Spleen (tissue), 7 donors: ENCODE data around the gene GABRG2.

Source experiments
- POLR2A ChIP-seq, 3 donors: fragments of 450-650 bp; IDR thresholded peaks; one replicate each; pipeline ENCODE4 v1.5.1; 2017; ENCODE audit warnings: antibody characterized with exemption in 3 of 3, mild to moderate bottlenecking in 1 of 3
- TF ChIP-seq, protein P1 (sequence below), 11 experiments: fragments of 200-600 bp in 7 of 11; fragments of 450-650 bp in 4 of 11; sonication (generic) in 4 of 11; IDR thresholded peaks in 8 of 11; conservative IDR thresholded peaks in 3 of 11; 1 replicate in 7 of 11; 2 replicates in 4 of 11; pipeline versions ENCODE4 v1.4.0 to v1.8.0; 2016 to 2021; ENCODE audit warnings: antibody characterized with exemption in 11 of 11, inconsistent platforms in 4 of 11, mild to moderate bottlenecking in 1 of 11
- donor health status: DM: no; HTN: no; CAD: no; lungs with moderate emphysema.
- donor health status: DM: no; HTN: no; CAD: no.
- donor health status: DM: no; HTN: no; CAD: no.

DNA sequence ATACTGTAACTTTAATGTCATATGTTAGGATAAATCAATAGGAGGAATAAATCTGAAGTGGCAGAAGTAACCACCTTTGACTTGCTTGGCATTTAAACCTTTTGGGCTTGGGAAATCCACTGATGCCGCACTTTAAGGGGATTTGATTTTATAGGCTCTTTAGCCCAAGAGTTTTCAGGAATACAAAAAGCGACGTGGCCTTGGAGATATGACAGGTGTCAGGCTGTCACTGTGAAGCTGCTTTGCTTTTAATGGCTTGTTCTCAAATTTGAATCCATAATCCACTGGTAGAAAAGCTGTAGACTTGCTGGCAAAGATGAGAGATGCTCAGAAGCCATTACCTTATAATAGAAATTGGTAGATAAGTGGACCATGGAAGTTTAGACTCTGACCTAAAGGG lies 71.6 kb downstream of the GABRG2 start:
- TF ChIP-seq POLR2A (IDR thresholded peaks at IDR 0.05), result no peak
- TF ChIP-seq, protein P1, sequence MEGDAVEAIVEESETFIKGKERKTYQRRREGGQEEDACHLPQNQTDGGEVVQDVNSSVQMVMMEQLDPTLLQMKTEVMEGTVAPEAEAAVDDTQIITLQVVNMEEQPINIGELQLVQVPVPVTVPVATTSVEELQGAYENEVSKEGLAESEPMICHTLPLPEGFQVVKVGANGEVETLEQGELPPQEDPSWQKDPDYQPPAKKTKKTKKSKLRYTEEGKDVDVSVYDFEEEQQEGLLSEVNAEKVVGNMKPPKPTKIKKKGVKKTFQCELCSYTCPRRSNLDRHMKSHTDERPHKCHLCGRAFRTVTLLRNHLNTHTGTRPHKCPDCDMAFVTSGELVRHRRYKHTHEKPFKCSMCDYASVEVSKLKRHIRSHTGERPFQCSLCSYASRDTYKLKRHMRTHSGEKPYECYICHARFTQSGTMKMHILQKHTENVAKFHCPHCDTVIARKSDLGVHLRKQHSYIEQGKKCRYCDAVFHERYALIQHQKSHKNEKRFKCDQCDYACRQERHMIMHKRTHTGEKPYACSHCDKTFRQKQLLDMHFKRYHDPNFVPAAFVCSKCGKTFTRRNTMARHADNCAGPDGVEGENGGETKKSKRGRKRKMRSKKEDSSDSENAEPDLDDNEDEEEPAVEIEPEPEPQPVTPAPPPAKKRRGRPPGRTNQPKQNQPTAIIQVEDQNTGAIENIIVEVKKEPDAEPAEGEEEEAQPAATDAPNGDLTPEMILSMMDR (IDR thresholded peaks at IDR 0.05 in 8 of 11, conservative IDR thresholded peaks at IDR 0.05 in 3 of 11), result no peak
